ENCODE measurements around the gene CAVIN1. TPM values are rescaled to one million over a fixed set of nuclear protein-coding genes. Genes with fewer than 3 reads are reported as not detected.

The CAVIN1 gene
- total and polyA plus RNA-seq, 2 donors (not counting 3 experiments of a cell fraction or from before 2014, with no cell fraction given) = 303 to 663 TPM

GRCh38 chr17:42406615-42407288 lies 16.3 kb downstream of the CAVIN1 start:
- peak overlapping the region; percentile 73 for H3K27ac ChIP-seq (ENCODE audit: insufficient read depth, low read depth, low read length)
- peaks cover 65% of the 10 kb centered on the region for H3K4me1 ChIP-seq (ENCODE audit: control insufficient read depth, extremely low read depth, insufficient read depth, low read length)
- peak overlapping the region in 2 of 3 experiments; percentile 19 to 41 for H3K4me3 ChIP-seq (replicated peaks in 1 of 3; ENCODE audit: insufficient read depth in 1 of 3, low read depth in 1 of 3, low read length in 3 of 3)
- intact Hi-C loops (cut with micrococcal nuclease) (loop anchor here (1.0 to 5.0 kb wide), 9 partner anchors 9 to 184 kb away; partner anchors contain the start of genes ATP6V0A1, CAVIN1 and STAT3), dilution Hi-C loops (cut with MboI; ENCODE audit: extremely low pct_ligation_motif_present, low sequenced_read_pairs) (no loop called here)
- H3K79me2 ChIP-seq (ENCODE audit: control insufficient read depth, insufficient read depth, low read length) = peaks cover 92% of the 10 kb centered on the region
- no peaks in the 10 kb centered on the region for H4K20me1 ChIP-seq (replicated peaks; ENCODE audit: control insufficient read depth, extremely low read depth, insufficient read depth, low read length)
- CTCF ChIA-PET = interaction anchor here (0.6 to 9.1 kb wide), 30 partner anchors 8 to 222 kb away, joined by 3 to 81 read pairs (median 5); partner anchors contain the start of genes CAVIN1, GHDC and STAT3
- no peaks in the 10 kb centered on the region for H3K9me1 ChIP-seq (replicated peaks; ENCODE audit: control insufficient read depth, extremely low read depth, insufficient read depth, low read length)
- no peaks in the 10 kb centered on the region for H3K27me3 ChIP-seq (ENCODE audit: control insufficient read depth in 2 of 2, insufficient read depth in 2 of 2, low read length in 2 of 2)
- no TSS peak for BruUV-seq (replicated peaks)
- DNase-seq (ENCODE audit: low read depth, low spot score) (peak; percentile 56), FAIRE-seq (no peak)
- no peak for TF ChIP-seq JUN (IDR thresholded peaks at IDR 0.05; ENCODE audit: borderline replicate concordance, insufficient read depth, insufficient read length, low read depth)
- TF ChIP-seq EZH2 (IDR thresholded peaks at IDR 0.05; ENCODE audit: borderline replicate concordance, low read depth, low read length, severe bottlenecking) = no peak
- peak overlapping the region; percentile 50 for H3K9ac ChIP-seq (replicated peaks; ENCODE audit: extremely low read depth, insufficient read depth, low read length)
- H3K9me3 ChIP-seq (replicated peaks; ENCODE audit: control insufficient read depth, insufficient read depth, low read length) = no peaks in the 10 kb centered on the region
- peak overlapping the region; percentile 67 for H3K4me2 ChIP-seq (ENCODE audit: insufficient read depth, low read length)
- no peak overlapping the region for H2AFZ ChIP-seq (ENCODE audit: low read depth, low read length)
- peaks cover 18 to 32% of the 10 kb centered on the region in 2 experiments for H3K36me3 ChIP-seq (ENCODE audit: control insufficient read depth in 2 of 2, extremely low read depth in 1 of 2, insufficient read depth in 2 of 2, low read length in 2 of 2)
- POLR2A ChIA-PET = interaction anchor here (0.6 to 3.2 kb wide), 7 partner anchors 12 to 130 kb away, joined by 3 to 41 read pairs (median 6); partner anchors contain the start of genes CAVIN1 and STAT3

- Histone ChIP-seq H3K9me1 (replicated peaks; ENCODE audit: control insufficient read depth, extremely low read depth, insufficient read depth, low read length) (no peaks in the 10 kb centered on the region), H4K20me1 (replicated peaks; ENCODE audit: control insufficient read depth, extremely low read depth, insufficient read depth, low read length) (no peaks in the 10 kb centered on the region), H3K27ac (ENCODE audit: insufficient read depth, low read depth, low read length) (no peak overlapping the region), H3K79me2 (ENCODE audit: control insufficient read depth, insufficient read depth, low read length) (peaks cover 85% of the 10 kb centered on the region), H3K4me2 (ENCODE audit: insufficient read depth, low read length) (no peak overlapping the region), H3K27me3 (ENCODE audit: control insufficient read depth in 2 of 2, insufficient read depth in 2 of 2, low read length in 2 of 2) (no peaks in the 10 kb centered on the region), H3K9ac (replicated peaks; ENCODE audit: extremely low read depth, insufficient read depth, low read length) (no peak overlapping the region), H2AFZ (ENCODE audit: low read depth, low read length) (no peak overlapping the region), H3K36me3 (ENCODE audit: control insufficient read depth in 2 of 2, extremely low read depth in 1 of 2, insufficient read depth in 2 of 2, low read length in 2 of 2) (peaks cover 18 to 32% of the 10 kb centered on the region in 2 experiments), H3K9me3 (replicated peaks; ENCODE audit: control insufficient read depth, insufficient read depth, low read length) (no peaks in the 10 kb centered on the region), H3K4me3 (replicated peaks in 1 of 3; ENCODE audit: insufficient read depth in 1 of 3, low read depth in 1 of 3, low read length in 3 of 3) (no peak overlapping the region), H3K4me1 (ENCODE audit: control insufficient read depth, extremely low read depth, insufficient read depth, low read length) (peaks cover 58% of the 10 kb centered on the region)
- ChIA-PET CTCF (interaction anchor here (0.6 to 9.1 kb wide), 30 partner anchors 8 to 222 kb away, joined by 3 to 81 read pairs (median 5); partner anchors contain the start of genes CAVIN1 and STAT3), POLR2A (interaction anchor here (0.6 to 3.2 kb wide), 6 partner anchors 11 to 129 kb away, joined by 3 to 41 read pairs (median 10); partner anchors contain the start of genes CAVIN1 and STAT3)
- BruUV-seq (replicated peaks) = no TSS peak
- dilution Hi-C loops (cut with MboI; ENCODE audit: extremely low pct_ligation_motif_present, low sequenced_read_pairs) (no loop called here), intact Hi-C loops (cut with micrococcal nuclease) (loop anchor here (1.0 to 5.0 kb wide), 4 partner anchors 51 to 184 kb away; partner anchors contain the start of gene ATP6V0A1)
- DNase-seq (ENCODE audit: low read depth, low spot score) = peak; percentile 80
- TF ChIP-seq CTCF (IDR thresholded peaks at IDR 0.05; ENCODE audit: extremely low read depth in 1 of 2, insufficient read depth in 1 of 2, low read depth in 1 of 2, low read length in 2 of 2) (peak; percentile 75 to 85), FOS (IDR thresholded peaks at IDR 0.05; ENCODE audit: borderline replicate concordance, insufficient read depth, low read length) (no peak), GATA2 (IDR thresholded peaks at IDR 0.05; ENCODE audit: insufficient read depth, insufficient read length, low read depth, low read length) (no peak)
- peak; percentile 76 for FAIRE-seq
These were observed 17.0 kb downstream of the CAVIN1 start for GRCh38 chr17:42405963-42406495.

All from endothelial cell of umbilical vein (primary cell).